MCF 10A (cell line): ENCODE data around the gene DNHD1. TPM values are rescaled to one million over a fixed set of nuclear protein-coding genes. Genes with fewer than 3 reads are reported as not detected.

ENCODE experiments used
- BruUV-seq: library from RNA; stranded (reverse); fragments of 400-500 nt; replicated peaks from 2 replicates; lab custom pipeline; 2021; lab: Mats Ljungman, UMichigan
- CTCF ChIA-PET: fragments of 300-600 bp; sonication (Branson Sonifier 250); formaldehyde crosslinking; extraction: SDS; loops from one replicate; lab custom pipeline; 2021; ENCODE audit warnings: antibody characterized with exemption, inconsistent platforms; lab: Yijun Ruan, JAX
- POLR2A ChIA-PET: fragments of 300-600, 350-650 bp; sonication (Branson Sonifier 250); formaldehyde crosslinking; extraction: SDS; loops from one replicate; lab custom pipeline; 2020; ENCODE audit warnings: antibody characterized with exemption, inconsistent platforms; lab: Yijun Ruan, JAX
- DNase-seq: peaks from one replicate; pipeline ENCODE4 v3.0.0-alpha.2; 2018; ENCODE audit not compliant: unreplicated experiment
- H3K27ac Mint-ChIP-seq: one replicate; pipeline ENCODE4 v1.8.0; 2022; ENCODE audit warnings: mild to moderate bottlenecking, low read depth, mixed read lengths; ENCODE audit not compliant: unreplicated experiment
- H3K27me3 Mint-ChIP-seq: one replicate; pipeline ENCODE4 v1.8.0; 2022; ENCODE audit warnings: mixed read lengths; ENCODE audit not compliant: insufficient read depth, unreplicated experiment
- H3K36me3 Mint-ChIP-seq: one replicate; pipeline ENCODE4 v1.8.0; 2022; ENCODE audit warnings: mild to moderate bottlenecking, moderate library complexity, mixed read lengths; ENCODE audit not compliant: insufficient read depth, unreplicated experiment
- H3K4me1 Mint-ChIP-seq: one replicate; pipeline ENCODE4 v1.8.0; 2022; ENCODE audit warnings: mixed read lengths; ENCODE audit not compliant: insufficient read depth, unreplicated experiment
- H3K4me3 Mint-ChIP-seq: one replicate; pipeline ENCODE4 v1.8.0; 2022; ENCODE audit warnings: mild to moderate bottlenecking, moderate library complexity, mixed read lengths; ENCODE audit not compliant: unreplicated experiment
- H3K9me3 Mint-ChIP-seq: one replicate; pipeline ENCODE4 v1.8.0; 2022; ENCODE audit warnings: mixed read lengths; ENCODE audit not compliant: unreplicated experiment
- intact Hi-C: fragments of 100-400 bp; cut with micrococcal nuclease; formaldehyde crosslinking; loops from 2 replicates; pipeline ENCODE4 v1.14.1; 2022
- total RNA-seq: library from RNA; stranded (reverse); gene quantifications from 2 replicates; pipeline ENCODE4 v1.2.3, GENCODE V29; 2022
- TF ChIP-seq, protein P1 (sequence below): fragments of 200-600 bp; IDR thresholded peaks from one replicate; pipeline ENCODE4 v1.8.0; 2022; ENCODE audit warnings: antibody characterized with exemption, mild to moderate bottlenecking; ENCODE audit not compliant: unreplicated experiment

Gene DNHD1
- total RNA-seq, 1 experiment from 2014 or later: 18.3 TPM

DNA sequence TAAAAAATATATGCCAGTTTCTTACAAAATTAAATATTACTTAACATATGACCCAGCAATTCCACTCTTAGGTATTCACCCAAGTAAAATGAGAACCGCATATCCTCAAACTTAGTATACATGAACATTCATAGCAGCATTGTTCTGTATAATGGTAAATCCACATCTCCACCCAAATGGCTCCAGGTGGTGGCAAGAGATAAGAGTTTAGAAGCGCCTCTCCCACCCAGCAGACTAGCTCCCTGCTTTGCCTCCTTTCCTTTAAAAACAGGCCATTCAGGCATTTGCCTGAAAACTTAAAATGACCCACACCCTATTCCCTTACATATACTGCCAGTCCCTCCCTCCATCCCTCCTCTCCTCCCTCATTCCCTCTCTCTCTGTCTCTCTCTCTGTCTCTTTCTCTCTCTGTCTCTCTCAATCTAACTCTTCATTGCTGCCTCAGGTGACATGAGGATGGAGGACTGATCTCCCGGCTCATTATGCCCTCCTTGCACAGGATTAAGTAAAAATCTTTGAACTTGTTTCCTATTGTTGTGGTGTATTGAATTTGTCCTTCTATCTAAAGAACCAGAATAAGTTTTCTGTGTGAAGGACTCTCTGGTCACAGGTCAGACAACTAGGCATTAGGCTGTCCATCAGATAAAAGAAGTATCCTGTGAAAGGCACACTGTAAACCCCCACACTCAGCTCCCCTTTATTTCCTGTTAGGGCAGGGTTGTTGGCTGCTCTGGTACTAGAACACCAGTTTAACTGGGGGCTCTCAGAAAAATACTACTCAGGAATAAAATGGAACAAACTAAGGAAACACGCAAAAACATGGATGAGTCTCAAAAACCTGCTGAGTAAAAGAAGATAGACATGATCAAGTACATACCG is 58.0 kb downstream of the DNHD1 start:
- TF ChIP-seq, protein P1, sequence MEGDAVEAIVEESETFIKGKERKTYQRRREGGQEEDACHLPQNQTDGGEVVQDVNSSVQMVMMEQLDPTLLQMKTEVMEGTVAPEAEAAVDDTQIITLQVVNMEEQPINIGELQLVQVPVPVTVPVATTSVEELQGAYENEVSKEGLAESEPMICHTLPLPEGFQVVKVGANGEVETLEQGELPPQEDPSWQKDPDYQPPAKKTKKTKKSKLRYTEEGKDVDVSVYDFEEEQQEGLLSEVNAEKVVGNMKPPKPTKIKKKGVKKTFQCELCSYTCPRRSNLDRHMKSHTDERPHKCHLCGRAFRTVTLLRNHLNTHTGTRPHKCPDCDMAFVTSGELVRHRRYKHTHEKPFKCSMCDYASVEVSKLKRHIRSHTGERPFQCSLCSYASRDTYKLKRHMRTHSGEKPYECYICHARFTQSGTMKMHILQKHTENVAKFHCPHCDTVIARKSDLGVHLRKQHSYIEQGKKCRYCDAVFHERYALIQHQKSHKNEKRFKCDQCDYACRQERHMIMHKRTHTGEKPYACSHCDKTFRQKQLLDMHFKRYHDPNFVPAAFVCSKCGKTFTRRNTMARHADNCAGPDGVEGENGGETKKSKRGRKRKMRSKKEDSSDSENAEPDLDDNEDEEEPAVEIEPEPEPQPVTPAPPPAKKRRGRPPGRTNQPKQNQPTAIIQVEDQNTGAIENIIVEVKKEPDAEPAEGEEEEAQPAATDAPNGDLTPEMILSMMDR: no peak
- H3K9me3 Mint-ChIP-seq: no peaks in the 10 kb centered on the region
- DNase-seq: no peak
- BruUV-seq: no TSS peak
- no peak overlapping the region for H3K27ac Mint-ChIP-seq
- POLR2A ChIA-PET: interaction anchor here (0.9 to 1.1 kb wide), 2 partner anchors 22 to 128 kb away, joined by 3 to 4 read pairs; partner anchors contain the start of gene MRPL17
- intact Hi-C loops: no loop called here
- CTCF ChIA-PET: interaction anchor here (0.6 to 0.7 kb wide), 2 partner anchors 24 to 129 kb away, joined by 3 to 5 read pairs; no protein-coding TSS in a partner anchor
- H3K36me3 Mint-ChIP-seq: peaks cover 10% of the 10 kb centered on the region
- H3K4me3 Mint-ChIP-seq: no peak overlapping the region
- H3K27me3 Mint-ChIP-seq: no peaks in the 10 kb centered on the region
- no peaks in the 10 kb centered on the region for H3K4me1 Mint-ChIP-seq

DNA sequence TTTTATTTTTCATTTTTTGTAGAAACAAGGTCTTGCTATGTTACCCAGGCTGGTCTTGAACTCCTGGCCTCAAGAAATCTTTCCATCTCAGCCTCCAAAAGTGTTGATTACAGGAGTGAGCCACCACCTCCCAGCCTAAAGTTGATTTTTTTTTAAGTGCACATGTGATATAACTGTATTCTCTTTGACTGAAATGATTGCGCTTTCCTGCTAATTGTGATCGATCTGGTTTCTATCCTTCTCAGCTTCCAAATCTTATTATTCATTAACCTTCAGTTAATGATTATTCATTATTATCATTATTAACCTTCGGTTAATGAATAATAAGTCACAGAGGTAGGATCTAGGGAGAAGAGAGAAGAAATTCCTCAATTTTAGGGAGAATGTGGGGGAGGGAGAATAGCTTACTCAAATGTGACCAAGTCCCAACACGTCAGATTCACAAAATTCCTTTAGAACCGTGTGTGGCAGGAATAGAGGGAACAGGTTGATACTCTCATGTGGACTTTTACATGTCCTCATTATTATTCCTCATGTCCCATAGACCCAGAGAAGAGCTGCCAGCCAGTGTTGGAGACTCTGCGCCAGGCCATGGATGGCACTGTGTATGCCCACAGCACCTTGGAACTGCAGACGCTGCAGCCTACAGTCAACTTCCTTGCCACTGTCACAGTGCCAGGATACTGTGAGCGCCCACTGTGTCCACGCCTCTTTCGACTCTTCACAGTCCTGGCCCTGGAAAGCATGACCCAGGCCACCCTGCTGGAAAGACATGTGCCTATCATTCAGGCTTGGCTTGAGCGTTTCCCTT is 59.3 kb downstream of the DNHD1 start:
- H3K9me3 Mint-ChIP-seq: no peaks in the 10 kb centered on the region
- DNase-seq: no peak
- H3K27ac Mint-ChIP-seq: no peak overlapping the region
- peaks cover 10% of the 10 kb centered on the region for H3K36me3 Mint-ChIP-seq
- no TSS peak for BruUV-seq
- H3K27me3 Mint-ChIP-seq: no peaks in the 10 kb centered on the region
- no peak overlapping the region for H3K4me3 Mint-ChIP-seq
- POLR2A ChIA-PET: interaction anchor here (0.7 to 0.9 kb wide), 3 partner anchors 21 to 63 kb away, joined by 3 read pairs; partner anchors contain the start of genes DNHD1 and TPP1
- no peaks in the 10 kb centered on the region for H3K4me1 Mint-ChIP-seq
- intact Hi-C loops: no loop called here
- CTCF ChIA-PET: no interaction called here
- TF ChIP-seq, protein P1: no peak

DNA sequence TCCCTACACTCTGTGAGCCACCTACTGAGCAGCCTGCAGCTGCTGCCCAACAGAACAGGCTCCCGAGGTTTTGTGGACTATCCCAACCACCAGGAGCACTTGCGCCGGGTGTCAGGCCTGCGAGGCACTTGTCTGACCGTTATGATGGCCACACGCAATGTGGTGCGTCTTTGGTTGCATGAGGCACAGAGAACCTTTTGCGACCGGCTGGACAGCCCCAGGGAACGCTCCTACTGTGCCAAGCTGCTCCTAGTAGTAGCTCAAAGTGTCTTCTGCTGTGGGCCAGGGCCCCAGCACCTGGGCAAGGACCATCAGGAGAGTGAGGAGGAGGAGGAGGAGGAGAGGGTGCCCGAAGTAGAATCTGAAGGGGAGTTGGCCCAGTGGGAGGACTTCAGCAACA is 60.0 kb downstream of the DNHD1 start:
- intact Hi-C loops: no loop called here
- POLR2A ChIA-PET: no interaction called here
- Mint-ChIP-seq H3K27ac (no peak overlapping the region), H3K36me3 (peaks cover 10% of the 10 kb centered on the region), H3K4me3 (no peak overlapping the region), H3K9me3 (no peaks in the 10 kb centered on the region), H3K4me1 (peaks cover under 1% of the 10 kb centered on the region), H3K27me3 (no peaks in the 10 kb centered on the region)
- no peak for DNase-seq
- TF ChIP-seq, protein P1: no peak
- CTCF ChIA-PET: interaction anchor here (0.5 to 1.2 kb wide), 2 partner anchors 126 to 1014 kb away, joined by 3 to 5 read pairs; partner anchors contain the start of gene MRPL17
- no TSS peak for BruUV-seq
